HL-60 (cell line): ENCODE data around the gene FGF18.

Source experiments
- DNase-seq, 2 experiments: peaks; one replicate each; pipeline ENCODE4 v3.0.0-alpha.2; 2010 to 2020; ENCODE audit warnings: low read depth in 1 of 2, low spot score in 1 of 2
- H3K27ac ChIP-seq: fragments of 250-450 bp; sonication (Bioruptor Pico); replicated peaks from 2 replicates; pipeline ENCODE4 v1.5.1; 2020; ENCODE audit warnings: mild to moderate bottlenecking, moderate library complexity
- H3K27me3 ChIP-seq: fragments of 250-450 bp; sonication (Bioruptor Pico); 2 replicates; pipeline ENCODE4 v1.5.1; 2021; ENCODE audit warnings: mild to moderate bottlenecking, moderate library complexity; ENCODE audit not compliant: insufficient read depth, poor library complexity, severe bottlenecking
- H3K4me3 ChIP-seq: replicated peaks from 2 replicates; pipeline ENCODE4 v1.5.1; 2011; ENCODE audit warnings: mild to moderate bottlenecking, control low read depth, low read length; ENCODE audit not compliant: insufficient read depth
- GABPA ChIP-seq: IDR thresholded peaks from 2 replicates; pipeline ENCODE4 v1.6.1; 2012; ENCODE audit warnings: low read depth
- POLR2AphosphoS5 ChIP-seq: IDR thresholded peaks from 2 replicates; pipeline ENCODE4 v1.6.1; 2012; ENCODE audit warnings: low read depth
- REST ChIP-seq: IDR thresholded peaks from 2 replicates; pipeline ENCODE4 v1.6.1; 2012; ENCODE audit warnings: low read depth; ENCODE audit not compliant: insufficient replicate concordance
- SPI1 ChIP-seq: IDR thresholded peaks from 2 replicates; pipeline ENCODE4 v1.6.1; 2012; ENCODE audit warnings: low read depth, mild to moderate bottlenecking, borderline replicate concordance
- TF ChIP-seq, protein P1 (sequence below): IDR thresholded peaks from one replicate; pipeline ENCODE4 v1.5.1; 2011; ENCODE audit warnings: low read length, control low read depth, inconsistent platforms; ENCODE audit not compliant: insufficient read depth

The FGF18 gene

DNA sequence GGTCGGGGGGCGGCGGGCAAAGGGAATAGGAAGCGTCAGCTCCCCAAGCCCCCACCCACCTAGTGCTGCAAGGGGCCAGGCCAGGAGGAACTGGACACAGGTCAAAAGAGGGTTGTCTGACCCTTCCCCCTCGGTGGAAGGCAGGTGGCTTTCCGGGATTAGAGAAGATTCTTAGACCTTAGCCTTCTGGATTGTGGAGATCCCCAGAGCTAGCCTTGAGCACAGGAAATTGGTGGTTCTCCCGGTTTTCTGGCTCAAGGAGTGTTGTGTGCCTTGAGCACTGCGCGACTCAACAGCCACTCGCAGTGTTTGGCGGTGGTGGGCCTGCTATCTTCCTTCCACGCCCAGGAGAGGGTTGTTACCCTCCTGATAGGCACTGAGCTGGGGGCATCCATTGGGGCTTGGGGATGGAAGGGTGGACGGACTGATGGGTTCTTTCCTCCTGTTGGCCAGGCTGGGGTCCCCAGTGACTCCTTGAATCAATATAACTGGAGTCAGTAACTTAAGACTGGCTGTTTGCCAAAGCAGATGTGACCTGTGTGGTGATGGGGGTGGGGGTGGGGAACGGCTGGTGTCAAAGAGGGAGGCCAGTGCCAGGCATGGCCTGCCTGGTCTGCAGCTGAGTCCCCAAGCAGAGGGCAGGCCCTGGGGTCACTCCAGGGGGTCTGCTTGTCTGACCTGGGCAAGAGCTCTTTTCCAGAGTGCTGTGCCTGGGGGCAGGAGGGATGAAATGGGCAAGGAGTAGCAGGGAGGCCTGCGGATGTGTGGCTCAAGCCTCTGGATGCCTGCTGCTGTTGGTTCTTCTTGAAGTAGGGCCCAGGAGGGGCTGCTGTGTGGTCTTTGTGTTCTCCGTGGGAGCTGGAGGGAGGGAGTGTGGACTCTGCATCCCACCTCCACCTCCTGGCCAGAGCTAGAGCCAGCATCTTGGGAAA lies 2.1 kb downstream of the FGF18 start:
- Histone ChIP-seq H3K27me3 (peaks cover 18% of the 10 kb centered on the region), H3K4me3 (no peak overlapping the region), H3K27ac (no peak overlapping the region)
- no peak for DNase-seq
- no peak for TF ChIP-seq REST

DNA sequence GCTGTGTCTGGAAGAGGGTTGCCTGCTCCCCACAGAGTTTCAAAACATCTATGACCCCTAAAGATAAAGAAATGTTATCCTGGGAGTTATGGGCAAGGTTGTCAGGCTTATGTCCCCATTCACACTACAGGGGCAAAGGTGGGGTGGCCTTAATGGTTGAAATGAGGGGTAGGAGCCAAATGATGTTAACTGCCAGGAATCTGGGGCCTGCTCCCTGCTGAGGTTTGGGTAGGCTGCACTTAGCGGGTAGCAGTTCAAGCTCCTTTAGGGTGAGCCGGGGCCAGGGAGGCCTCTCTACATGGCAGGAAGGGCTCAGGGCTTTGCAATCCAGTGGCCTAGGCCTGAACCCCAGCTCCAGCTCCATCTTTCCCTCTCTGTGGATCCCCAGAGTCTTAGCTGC lies 3.0 kb downstream of the FGF18 start:
- H3K4me3 ChIP-seq = no peak overlapping the region
- peaks cover 18% of the 10 kb centered on the region for H3K27me3 ChIP-seq
- no peak for DNase-seq
- no peak for TF ChIP-seq GABPA
- TF ChIP-seq REST = no peak
- TF ChIP-seq, protein P1, sequence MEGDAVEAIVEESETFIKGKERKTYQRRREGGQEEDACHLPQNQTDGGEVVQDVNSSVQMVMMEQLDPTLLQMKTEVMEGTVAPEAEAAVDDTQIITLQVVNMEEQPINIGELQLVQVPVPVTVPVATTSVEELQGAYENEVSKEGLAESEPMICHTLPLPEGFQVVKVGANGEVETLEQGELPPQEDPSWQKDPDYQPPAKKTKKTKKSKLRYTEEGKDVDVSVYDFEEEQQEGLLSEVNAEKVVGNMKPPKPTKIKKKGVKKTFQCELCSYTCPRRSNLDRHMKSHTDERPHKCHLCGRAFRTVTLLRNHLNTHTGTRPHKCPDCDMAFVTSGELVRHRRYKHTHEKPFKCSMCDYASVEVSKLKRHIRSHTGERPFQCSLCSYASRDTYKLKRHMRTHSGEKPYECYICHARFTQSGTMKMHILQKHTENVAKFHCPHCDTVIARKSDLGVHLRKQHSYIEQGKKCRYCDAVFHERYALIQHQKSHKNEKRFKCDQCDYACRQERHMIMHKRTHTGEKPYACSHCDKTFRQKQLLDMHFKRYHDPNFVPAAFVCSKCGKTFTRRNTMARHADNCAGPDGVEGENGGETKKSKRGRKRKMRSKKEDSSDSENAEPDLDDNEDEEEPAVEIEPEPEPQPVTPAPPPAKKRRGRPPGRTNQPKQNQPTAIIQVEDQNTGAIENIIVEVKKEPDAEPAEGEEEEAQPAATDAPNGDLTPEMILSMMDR = no peak
- TF ChIP-seq SPI1 = no peak
- TF ChIP-seq POLR2AphosphoS5 = no peak
- no peak overlapping the region for H3K27ac ChIP-seq

GRCh38 chr5:171422902-171423663 lies 3.6 kb downstream of the FGF18 start:
- no peak for DNase-seq
- Histone ChIP-seq H3K27me3 (peaks cover 18% of the 10 kb centered on the region), H3K4me3 (no peak overlapping the region), H3K27ac (no peak overlapping the region)
- TF ChIP-seq REST = no peak

GRCh38 chr5:171424726-171425125 lies 5.3 kb downstream of the FGF18 start:
- H3K27me3 ChIP-seq = peaks cover 13% of the 10 kb centered on the region
- TF ChIP-seq, protein P1 = no peak
- TF ChIP-seq POLR2AphosphoS5 (no peak), GABPA (no peak), REST (no peak)
- no peak for DNase-seq
- no peak overlapping the region for H3K27ac ChIP-seq
- H3K4me3 ChIP-seq = no peak overlapping the region
